SH-SY5Y (cell line): Measurements from ENCODE around the gene ARHGAP26.

Experiments used
- GATA2 ChIP-seq: IDR thresholded peaks from 2 replicates; pipeline ENCODE4 v1.6.1; 2011; ENCODE audit warnings: mild to moderate bottlenecking, low read depth, low read length
- GATA3 ChIP-seq: IDR thresholded peaks from 2 replicates; pipeline ENCODE4 v1.6.1; 2011; ENCODE audit warnings: low read depth, mild to moderate bottlenecking, low read length, moderate library complexity

DNA sequence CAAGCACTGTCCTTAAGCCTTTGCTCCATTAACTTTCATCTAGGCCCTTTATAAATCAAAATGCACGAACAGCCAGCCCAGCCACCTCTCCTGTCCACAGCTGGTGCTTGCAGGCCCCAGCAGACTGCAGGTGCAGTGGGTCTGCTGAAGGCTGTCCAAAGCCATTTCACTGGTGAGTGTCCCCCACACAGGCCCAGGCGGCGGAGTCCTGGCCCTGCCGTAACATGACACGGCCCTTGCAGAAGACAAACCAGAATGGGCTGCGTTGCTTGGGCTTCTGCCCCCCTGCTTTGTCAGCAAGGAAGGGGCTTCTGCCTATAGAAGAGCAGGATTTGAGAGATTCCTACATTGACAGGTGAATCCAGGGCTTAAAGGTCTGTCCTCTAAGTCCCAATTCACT lies 444.7 kb downstream of the ARHGAP26 start:
- TF ChIP-seq GATA2 (no peak), GATA3 (no peak)
